ENCODE results near the gene MAPK6.

The MAPK6 gene

GRCh38 chr15:52018693-52019393, at the start of gene MAPK6:
TSS of gene MAPK6 (plus strand) at chr15:52019219. CDS start at chr15:52046461, 27,242 bp downstream.
- peak within 1 kb of the TSS; percentile 97 for H3K4me3 ChIP-seq (ENCODE audit: low read depth, low read length)
- H3K36me3 ChIP-seq: no peaks in the 10 kb centered on the region; the same call in none of the 2 replicates
- TF ChIP-seq CTCF (IDR thresholded peaks at IDR 0.05; ENCODE audit: low read depth, low read length): no peak
- peak within 1 kb of the TSS; percentile 90 for H3K27ac ChIP-seq
- no peaks in the 10 kb centered on the region for H3K9me3 ChIP-seq (ENCODE audit: severe bottlenecking)
- peak; percentile 90 for DNase-seq
- no peaks in the 10 kb centered on the region for H3K27me3 ChIP-seq (ENCODE audit: insufficient read depth, low read depth, severe bottlenecking)

GRCh38 chr15:51969728-51970127, 49.3 kb upstream of the MAPK6 start:
- peaks cover 5% of the 10 kb centered on the region for H3K36me3 ChIP-seq
- no peak for TF ChIP-seq CTCF (IDR thresholded peaks at IDR 0.05; ENCODE audit: low read depth, low read length)
- DNase-seq: no peak
- H3K4me3 ChIP-seq (ENCODE audit: low read depth, low read length): no peak overlapping the region
- H3K9me3 ChIP-seq (ENCODE audit: severe bottlenecking): peaks cover 7% of the 10 kb centered on the region
- H3K27ac ChIP-seq: no peak overlapping the region
- H3K27me3 ChIP-seq (ENCODE audit: insufficient read depth, low read depth, severe bottlenecking): no peaks in the 10 kb centered on the region

GRCh38 chr15:51970132-51970817, 48.7 kb upstream of the MAPK6 start:
- Histone ChIP-seq H3K9me3 (ENCODE audit: severe bottlenecking) (peaks cover 7% of the 10 kb centered on the region), H3K4me3 (ENCODE audit: low read depth, low read length) (peak overlapping the region; percentile 85), H3K36me3 (peaks cover 3% of the 10 kb centered on the region; the same call in 1 of the 2 replicates), H3K27me3 (ENCODE audit: insufficient read depth, low read depth, severe bottlenecking) (no peaks in the 10 kb centered on the region), H3K27ac (no peak overlapping the region)
- no peak for TF ChIP-seq CTCF (IDR thresholded peaks at IDR 0.05; ENCODE audit: low read depth, low read length)
- DNase-seq: no peak

GRCh38 chr15:51971032-51971374, 48.0 kb upstream of the MAPK6 start:
- Histone ChIP-seq H3K36me3 (peaks cover 3% of the 10 kb centered on the region; the same call in 1 of the 2 replicates), H3K27me3 (ENCODE audit: insufficient read depth, low read depth, severe bottlenecking) (no peaks in the 10 kb centered on the region), H3K27ac (peak overlapping the region; percentile 89), H3K9me3 (ENCODE audit: severe bottlenecking) (peaks cover 7% of the 10 kb centered on the region), H3K4me3 (ENCODE audit: low read depth, low read length) (peak overlapping the region; percentile 85)
- no peak for DNase-seq
- no peak for TF ChIP-seq CTCF (IDR thresholded peaks at IDR 0.05; ENCODE audit: low read depth, low read length)

- H3K4me3 ChIP-seq (ENCODE audit: low read depth, low read length): peak within 1 kb of the TSS; percentile 85
- peak; percentile 41 for TF ChIP-seq CTCF (IDR thresholded peaks at IDR 0.05; ENCODE audit: low read depth, low read length)
Observed at GRCh38 chr15:51971375-51972133, 47.5 kb upstream of the MAPK6 start, which contains the start of gene LEO1. TSS of gene LEO1 (minus strand) at chr15:51971778. CDS start at chr15:51971745, 33 bp downstream.

More at GRCh38 chr15:51971375-51972133, 47.5 kb upstream of the MAPK6 start, which contains the start of gene LEO1:
- H3K9me3 ChIP-seq (ENCODE audit: severe bottlenecking): peaks cover 7% of the 10 kb centered on the region
- peak within 1 kb of the TSS; percentile 89 for H3K27ac ChIP-seq
- peaks cover 3% of the 10 kb centered on the region; the same call in 1 of the 2 replicates for H3K36me3 ChIP-seq
- H3K27me3 ChIP-seq (ENCODE audit: insufficient read depth, low read depth, severe bottlenecking): no peaks in the 10 kb centered on the region
- peak; percentile 94 for DNase-seq
